DMS153 (cell line): ENCODE results near the gene ITPR2.
"Not testable (repeated sequence)": the region's sequence is repeated elsewhere in the genome, so short reads cannot be mapped to it uniquely, and the experiment has no call there.

ENCODE experiments used
- DNase-seq: peaks from one replicate; lab custom pipeline; 2025; lab: John Stamatoyannopoulos, UW

Gene ITPR2

DNA sequence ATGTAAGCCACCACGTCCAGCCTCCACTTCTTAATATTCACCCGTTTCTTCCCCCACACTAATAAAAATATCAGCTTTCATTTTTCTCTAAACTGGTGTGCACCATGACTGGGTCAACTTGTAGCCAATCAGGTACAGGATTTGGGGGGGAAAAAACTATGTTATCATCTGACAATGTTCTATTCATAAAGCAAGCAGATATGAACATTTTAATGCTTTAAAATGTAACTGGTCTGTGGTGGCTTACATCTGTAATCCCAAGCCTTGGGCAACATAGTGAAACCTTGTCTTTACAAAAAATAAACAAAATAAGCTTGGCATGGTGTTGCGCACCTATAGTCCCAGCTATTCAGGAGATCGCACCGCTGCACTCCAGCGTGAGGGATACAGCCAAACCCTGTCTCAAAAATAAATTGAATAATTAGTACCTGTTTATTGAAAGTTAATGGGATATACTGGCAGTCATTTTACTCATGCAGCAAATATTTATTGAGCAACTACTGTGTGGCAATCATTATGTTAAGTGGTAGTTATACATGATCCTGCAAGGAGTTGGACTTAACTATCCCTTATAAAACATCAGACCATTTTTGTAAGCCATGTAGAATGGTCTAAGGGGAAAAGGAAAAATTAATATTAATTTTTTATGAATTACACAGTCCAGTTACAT is 15.3 kb upstream of the ITPR2 start:
- DNase-seq: no peak

DNA sequence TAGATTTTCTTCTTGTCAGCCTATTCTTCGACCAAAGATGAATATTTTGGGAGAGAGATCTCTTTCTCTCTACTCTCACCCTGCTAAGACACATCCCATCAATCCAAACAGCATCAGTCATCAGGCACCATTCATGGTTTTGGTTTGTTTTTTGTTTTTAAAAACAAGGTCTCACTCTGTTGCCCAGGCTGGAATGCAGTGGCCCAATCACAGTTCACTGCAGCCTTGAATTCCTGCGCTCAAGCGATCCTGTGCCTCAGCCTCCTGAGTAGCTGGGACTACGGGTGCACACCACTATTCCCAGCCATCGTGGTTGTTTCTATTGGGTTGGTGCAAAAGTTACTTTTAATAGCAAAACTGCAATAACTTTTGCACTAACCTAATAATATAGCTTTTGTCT is 14.4 kb upstream of the ITPR2 start:
- DNase-seq: no peak

DNA sequence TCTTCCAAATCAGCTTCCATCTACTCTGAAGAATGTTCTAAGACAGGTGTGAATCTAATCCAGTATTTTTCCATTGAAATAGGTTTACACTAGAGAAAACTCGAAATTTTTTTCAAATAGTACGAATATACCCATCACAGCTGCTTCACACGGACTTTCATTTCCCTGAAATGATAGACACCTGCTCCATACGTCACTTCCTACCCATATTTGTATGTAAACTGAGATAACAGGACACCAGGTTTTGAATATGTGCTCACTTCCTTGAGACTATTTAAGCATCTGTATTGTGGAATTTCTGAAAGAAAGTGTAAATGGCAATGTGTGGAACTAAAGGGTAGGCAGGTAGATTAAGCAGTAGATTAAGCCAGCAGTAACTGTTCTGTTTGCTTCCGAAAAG is 13.4 kb upstream of the ITPR2 start:
- DNase-seq: no peak

GRCh38 chr12:26845984-26846383 is 13.0 kb upstream of the ITPR2 start:
- no peak for DNase-seq

- DNase-seq: no peak
Measured at GRCh38 chr12:26845057-26845666, 12.2 kb upstream of the ITPR2 start.

DNA sequence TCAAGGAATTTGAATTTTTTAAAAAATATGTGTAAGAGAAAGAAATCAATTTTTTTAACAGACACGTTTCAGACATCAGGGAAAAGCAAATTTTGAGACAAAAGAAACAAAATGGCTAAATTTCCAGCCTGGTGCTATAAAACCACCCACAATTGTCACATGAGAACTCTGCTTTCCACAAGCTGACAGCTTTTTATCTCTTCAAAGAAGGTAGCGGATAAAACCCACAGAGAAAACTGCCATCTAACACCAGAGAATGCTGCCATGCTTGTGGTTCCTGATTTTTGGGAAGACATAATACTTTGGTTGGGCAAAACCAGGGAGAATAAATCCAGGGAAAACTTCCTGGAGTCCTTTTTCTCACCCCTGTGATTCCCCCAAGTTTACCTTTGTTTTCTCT is 10.3 kb upstream of the ITPR2 start:
- DNase-seq: no peak

DNA sequence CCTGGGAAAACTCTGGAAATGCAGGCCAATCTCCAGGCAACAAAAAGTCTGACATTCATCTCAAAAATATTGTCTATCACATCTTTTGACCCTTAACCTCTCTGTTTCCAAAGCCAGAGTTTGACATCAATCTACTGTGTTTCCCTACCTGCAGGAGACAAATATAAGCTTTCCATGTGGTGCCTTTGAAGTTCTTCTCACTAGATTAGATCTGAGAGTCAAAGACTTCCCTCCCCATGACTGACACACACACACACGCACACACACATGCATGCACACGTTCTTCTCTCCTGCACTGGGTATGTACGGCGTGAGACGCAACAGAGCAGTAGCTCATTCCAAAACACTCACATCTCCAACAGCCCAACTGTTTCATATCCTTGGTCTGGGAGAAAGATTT is 8.1 kb upstream of the ITPR2 start:
- DNase-seq: no peak

- DNase-seq: no peak
Measured at GRCh38 chr12:26839512-26839911, 6.5 kb upstream of the ITPR2 start.

DNA sequence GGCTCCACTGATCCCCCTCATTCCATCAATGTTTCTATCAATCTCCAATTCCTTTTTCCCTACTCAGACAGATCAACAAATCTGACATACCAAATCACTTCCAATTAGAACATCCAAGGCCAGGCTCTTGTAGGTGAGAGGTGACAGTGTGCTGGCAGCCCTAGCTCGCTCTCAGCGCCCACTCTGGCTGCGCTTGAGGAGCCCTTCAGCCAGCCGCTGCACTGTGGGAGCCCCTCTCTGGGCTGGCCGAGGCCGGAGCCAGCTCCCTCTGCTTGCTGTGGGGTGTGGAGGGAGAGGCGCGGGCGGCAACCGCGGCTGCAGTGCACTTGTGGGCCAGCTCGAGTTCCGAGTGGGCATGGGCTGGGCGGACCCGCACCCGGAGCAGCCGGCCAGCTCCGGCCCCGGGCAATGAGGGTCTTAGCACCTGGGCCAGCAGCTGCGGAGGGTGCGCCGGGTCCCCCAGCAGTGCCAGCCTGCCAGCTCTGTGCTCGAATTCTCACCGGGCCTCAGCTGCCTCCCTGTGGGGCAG is 6.0 kb upstream of the ITPR2 start:
- no peak for DNase-seq

DNA sequence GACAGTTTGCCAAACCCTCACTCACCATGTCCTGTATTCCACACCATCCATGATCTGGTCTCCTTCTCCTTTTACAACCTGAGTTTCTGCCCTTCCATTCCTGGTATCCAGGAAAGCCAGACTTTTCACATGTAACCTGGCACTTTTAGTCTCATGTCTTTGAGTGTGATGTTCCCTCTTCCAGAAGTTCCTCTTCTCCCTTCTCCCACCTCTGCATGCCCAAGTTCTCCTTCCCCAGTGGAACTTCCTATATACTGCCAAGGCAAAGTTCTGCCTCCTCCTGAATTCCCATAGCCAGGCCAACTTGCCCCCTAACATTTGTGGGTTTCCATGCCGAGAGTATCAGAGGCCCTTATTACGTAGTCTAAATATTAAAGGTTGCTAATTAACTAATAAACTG is 3.2 kb upstream of the ITPR2 start:
- no peak for DNase-seq

DNA sequence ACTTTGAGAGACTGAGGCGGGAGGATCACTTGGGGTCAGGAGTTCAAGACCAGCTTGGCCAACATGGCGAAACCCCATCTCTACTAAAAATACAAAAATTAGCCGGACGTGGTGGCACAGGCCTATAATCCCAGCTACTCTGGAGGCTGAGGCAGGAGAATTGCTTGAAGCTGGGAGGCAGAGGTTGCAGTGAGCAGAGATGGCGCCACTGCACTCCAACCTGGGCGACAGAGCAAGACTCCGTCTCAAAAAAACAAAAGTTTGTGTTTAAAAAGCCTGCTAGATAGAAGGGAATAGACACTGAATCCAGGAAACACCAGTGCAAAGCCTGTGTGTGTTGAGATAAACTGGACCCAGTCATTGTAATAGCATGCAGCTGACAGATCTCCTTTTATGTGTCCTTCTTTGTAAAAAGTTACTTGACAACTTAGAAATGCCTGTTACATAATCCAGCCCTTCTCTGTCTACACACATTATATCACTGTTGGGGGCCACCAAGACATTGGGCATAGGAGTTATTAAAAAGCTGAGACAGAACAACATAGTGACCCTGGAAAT is 1.6 kb upstream of the ITPR2 start:
- DNase-seq: not testable (repeated sequence)

GRCh38 chr12:26833743-26834490 is 923 bp upstream of the ITPR2 start:
- no peak for DNase-seq

- DNase-seq: no peak
Measured at GRCh38 chr12:26831951-26832821, 808 bp downstream of the ITPR2 start.

- DNase-seq: no peak
Measured at GRCh38 chr12:26830783-26831551, 2.0 kb downstream of the ITPR2 start.

GRCh38 chr12:26830363-26830762 is 2.6 kb downstream of the ITPR2 start:
- DNase-seq: no peak

- DNase-seq: no peak
Measured at GRCh38 chr12:26828280-26829073, 4.5 kb downstream of the ITPR2 start.

GRCh38 chr12:26826437-26826836 is 6.6 kb downstream of the ITPR2 start:
- DNase-seq: no peak

DNA sequence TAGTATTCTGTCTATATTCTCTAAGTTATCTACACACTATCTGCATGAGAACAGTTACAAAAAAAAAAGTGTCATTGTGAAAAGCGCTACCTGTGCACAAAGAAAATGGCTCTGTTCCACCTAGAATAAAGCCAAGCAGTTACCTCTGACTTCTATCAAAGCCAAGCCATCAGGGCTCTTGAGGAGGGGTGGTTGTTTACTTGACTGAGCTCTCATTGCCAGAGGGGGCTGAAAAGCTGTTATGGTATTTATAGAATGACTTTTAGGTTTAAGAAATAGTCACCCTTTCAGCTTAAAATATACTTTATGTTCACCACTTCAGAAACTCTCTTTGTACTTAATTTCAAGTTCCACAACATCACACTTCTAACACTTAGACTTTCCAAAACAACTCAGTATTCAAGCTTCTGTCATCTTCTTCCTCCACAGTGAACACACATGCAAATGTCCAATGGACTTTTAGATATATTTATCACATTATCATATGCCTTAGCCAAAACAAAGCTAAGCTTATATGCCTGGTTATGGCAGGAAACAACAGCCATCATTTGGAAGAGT is 7.5 kb downstream of the ITPR2 start:
- DNase-seq: no peak

- DNase-seq: no peak
Measured at GRCh38 chr12:26823390-26823789, 9.6 kb downstream of the ITPR2 start.

GRCh38 chr12:26822026-26822425 is 11.0 kb downstream of the ITPR2 start:
- DNase-seq: no peak
